ENCODE measurements around the gene ARHGDIG. TPM values are rescaled to one million over a fixed set of nuclear protein-coding genes. Genes with fewer than 3 reads are reported as not detected.

ARHGDIG gene
- total RNA-seq, 1 experiment from 2014 or later: 5.9 TPM

DNA sequence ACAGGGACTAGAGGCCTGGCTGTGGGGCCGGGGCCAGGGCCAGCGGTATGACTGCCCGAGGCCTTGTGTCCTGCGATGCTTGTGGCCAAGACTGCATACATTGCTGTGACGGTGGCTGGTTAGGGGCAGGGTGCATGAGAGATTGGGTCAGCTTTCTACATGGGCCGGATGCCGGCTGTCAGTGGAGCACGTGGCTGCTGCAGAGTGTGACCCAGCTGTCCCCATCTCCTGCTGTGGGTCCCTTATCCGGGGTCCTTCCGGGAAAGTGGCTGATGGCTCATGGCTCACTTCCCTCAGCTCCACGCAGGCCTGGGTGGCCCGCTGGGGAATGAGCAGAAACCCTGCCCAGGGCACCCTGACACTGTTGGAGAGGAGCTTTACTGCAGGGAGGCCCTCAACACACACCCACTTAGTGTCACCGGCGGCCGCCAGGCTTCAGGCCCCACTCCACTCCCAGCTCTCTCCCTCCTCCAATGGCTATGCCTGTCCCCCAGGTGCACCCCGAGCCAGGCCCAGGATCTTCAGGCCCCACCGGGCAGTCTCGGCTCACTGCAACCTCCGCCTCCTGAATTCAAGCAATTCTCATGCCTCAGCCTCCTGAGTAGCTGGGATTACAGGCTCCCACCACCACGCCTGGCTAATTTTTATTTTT, 3.8 kb upstream of the ARHGDIG start:
- Histone ChIP-seq H3K9me3 (ENCODE audit: control insufficient read depth, low read depth, low read length) (no peaks in the 10 kb centered on the region), H3K9ac (ENCODE audit: extremely low read depth, insufficient read length, low read length) (no peak overlapping the region), H3K4me1 (ENCODE audit: insufficient read depth, low read length) (no peaks in the 10 kb centered on the region), H4K91ac (ENCODE audit: insufficient read length, low read depth, low read length) (no peak overlapping the region), H3K27me3 (ENCODE audit: insufficient read depth, low read length) (peaks cover 3% of the 10 kb centered on the region; the same call in 1 of the 2 replicates), H3T11ph (ENCODE audit: low read length) (no peak overlapping the region), H2BK5ac (ENCODE audit: insufficient read length, low read length) (no peak overlapping the region), H2BK20ac (ENCODE audit: low read depth, low read length, poor library complexity, severe bottlenecking) (no peak overlapping the region), H2AK5ac (ENCODE audit: insufficient read length, low read length) (no peak overlapping the region), H2BK15ac (ENCODE audit: low read depth, low read length) (no peak overlapping the region), H3K4me2 (ENCODE audit: insufficient read depth, insufficient read length, low read length) (no peak overlapping the region), H4K20me1 (ENCODE audit: control insufficient read depth, insufficient read depth, insufficient read length) (no peaks in the 10 kb centered on the region), H3K23ac (ENCODE audit: insufficient read length, low read depth, low read length) (no peak overlapping the region), H4K5ac (ENCODE audit: insufficient read length, low read depth, low read length) (no peak overlapping the region), H3K23me2 (ENCODE audit: insufficient read length, low read depth, low read length, poor library complexity, severe bottlenecking) (peaks cover 8% of the 10 kb centered on the region), H3K18ac (ENCODE audit: insufficient read length, low read depth, low read length) (no peak overlapping the region), H3K79me1 (ENCODE audit: insufficient read depth, low read depth, low read length, poor library complexity, severe bottlenecking) (no peaks in the 10 kb centered on the region), H2BK120ac (ENCODE audit: low read depth, low read length, poor library complexity, severe bottlenecking) (no peak overlapping the region), H3K27ac (ENCODE audit: insufficient read length, low read depth, low read length) (no peak overlapping the region), H2BK12ac (ENCODE audit: insufficient read length, low read depth, low read length) (no peak overlapping the region), H3K14ac (ENCODE audit: insufficient read depth, low read length) (no peak overlapping the region), H4K8ac (replicated peaks; ENCODE audit: insufficient read length, low read depth, low read length) (no peak overlapping the region), H3K79me2 (ENCODE audit: insufficient read depth, low read length) (no peaks in the 10 kb centered on the region), H2AFZ (ENCODE audit: low read length) (no peak overlapping the region), H3K56ac (ENCODE audit: insufficient read length, low read depth, low read length) (no peak overlapping the region), H3K4ac (ENCODE audit: low read depth, low read length) (no peak overlapping the region)
- no CpG with 5 or more reads among the region's 20 CpGs for WGBS (ENCODE audit: extremely low coverage, insufficient read length, low lambda C conversion rate)
- Mint-ChIP-seq H3K36me3 (ENCODE audit: insufficient read depth in 1 of 3, low read depth in 3 of 3) (no peaks in the 10 kb centered on the region), H3K4me3 (peak overlapping the region; percentile 58 to 79), H3K4me1 (peaks cover 0 to 2% of the 10 kb centered on the region in 2 experiments; a peak in 1 of 4 replicates), H3K27ac (no peak overlapping the region), H3K27me3 (ENCODE audit: low read depth) (peaks cover 55% of the 10 kb centered on the region), H3K9me3 (no peaks in the 10 kb centered on the region; a peak in 1 of 5 replicates)
- TF ChIP-seq, protein P1, sequence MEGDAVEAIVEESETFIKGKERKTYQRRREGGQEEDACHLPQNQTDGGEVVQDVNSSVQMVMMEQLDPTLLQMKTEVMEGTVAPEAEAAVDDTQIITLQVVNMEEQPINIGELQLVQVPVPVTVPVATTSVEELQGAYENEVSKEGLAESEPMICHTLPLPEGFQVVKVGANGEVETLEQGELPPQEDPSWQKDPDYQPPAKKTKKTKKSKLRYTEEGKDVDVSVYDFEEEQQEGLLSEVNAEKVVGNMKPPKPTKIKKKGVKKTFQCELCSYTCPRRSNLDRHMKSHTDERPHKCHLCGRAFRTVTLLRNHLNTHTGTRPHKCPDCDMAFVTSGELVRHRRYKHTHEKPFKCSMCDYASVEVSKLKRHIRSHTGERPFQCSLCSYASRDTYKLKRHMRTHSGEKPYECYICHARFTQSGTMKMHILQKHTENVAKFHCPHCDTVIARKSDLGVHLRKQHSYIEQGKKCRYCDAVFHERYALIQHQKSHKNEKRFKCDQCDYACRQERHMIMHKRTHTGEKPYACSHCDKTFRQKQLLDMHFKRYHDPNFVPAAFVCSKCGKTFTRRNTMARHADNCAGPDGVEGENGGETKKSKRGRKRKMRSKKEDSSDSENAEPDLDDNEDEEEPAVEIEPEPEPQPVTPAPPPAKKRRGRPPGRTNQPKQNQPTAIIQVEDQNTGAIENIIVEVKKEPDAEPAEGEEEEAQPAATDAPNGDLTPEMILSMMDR (conservative IDR thresholded peaks at IDR 0.05): no peak
- peak; percentile 34 for DNase-seq

Data from H9 (cell line).